HG03064 (cell line): Measurements from ENCODE around the gene C2orf92.

Experiments used
- ATAC-seq: cut with Tn5 transposase; IDR thresholded peaks from one replicate; pipeline ENCODE4 v1.9.1; 2021; ENCODE audit warnings: low read depth; ENCODE audit not compliant: unreplicated experiment

The C2orf92 gene

GRCh38 chr2:97740590-97741182 is 71.2 kb downstream of the C2orf92 start:
- no peak for ATAC-seq

- no peak for ATAC-seq
Measured at GRCh38 chr2:97741251-97741650, 71.7 kb downstream of the C2orf92 start.

GRCh38 chr2:97741686-97742085 is 72.2 kb downstream of the C2orf92 start:
- no peak for ATAC-seq

- no peak for ATAC-seq
Measured at GRCh38 chr2:97742381-97742847, 72.9 kb downstream of the C2orf92 start.

GRCh38 chr2:97743913-97744312 is 74.4 kb downstream of the C2orf92 start:
- ATAC-seq, result no peak

GRCh38 chr2:97745474-97746174 is 76.1 kb downstream of the C2orf92 start:
- ATAC-seq, result no peak

GRCh38 chr2:97747285-97747684 is 77.8 kb downstream of the C2orf92 start:
- ATAC-seq, result no peak

- ATAC-seq, result no peak
Measured at GRCh38 chr2:97747716-97748115, 78.2 kb downstream of the C2orf92 start.

- ATAC-seq, result no peak
Measured at GRCh38 chr2:97749581-97749980, 80.1 kb downstream of the C2orf92 start.

GRCh38 chr2:97750017-97750416 is 80.5 kb downstream of the C2orf92 start:
- no peak for ATAC-seq

- ATAC-seq, result no peak
Measured at GRCh38 chr2:97751752-97752151, 82.2 kb downstream of the C2orf92 start.
